GM18502 (cell line): ENCODE measurements around the gene KAZALD1.

Experiments used
- ATAC-seq: cut with Tn5 transposase; IDR thresholded peaks from one replicate; pipeline ENCODE4 v1.9.1; 2021; ENCODE audit warnings: mild to moderate bottlenecking; ENCODE audit not compliant: unreplicated experiment, poor library complexity

KAZALD1 gene

GRCh38 chr10:101061624-101062231 lies at the start of gene KAZALD1:
KAZALD1 (plus strand) TSS chr10:101061989; CDS start chr10:101062593, 604 bp downstream.
- ATAC-seq: no peak

- ATAC-seq: peak; percentile 87
These were observed 49.0 kb upstream of the KAZALD1 start for GRCh38 chr10:101012525-101013364.

GRCh38 chr10:101013365-101013825 lies 48.4 kb upstream of the KAZALD1 start:
- no peak for ATAC-seq

- no peak for ATAC-seq
These were observed 47.4 kb upstream of the KAZALD1 start for GRCh38 chr10:101014230-101014884.

GRCh38 chr10:101014966-101015581 lies 46.7 kb upstream of the KAZALD1 start:
- ATAC-seq: no peak

GRCh38 chr10:101015582-101015973 lies 46.2 kb upstream of the KAZALD1 start:
- no peak for ATAC-seq

GRCh38 chr10:101016814-101017213 lies 45.0 kb upstream of the KAZALD1 start:
- no peak for ATAC-seq

- ATAC-seq: no peak
These were observed 43.6 kb upstream of the KAZALD1 start for GRCh38 chr10:101018118-101018599.

- no peak for ATAC-seq
These were observed 43.0 kb upstream of the KAZALD1 start for GRCh38 chr10:101018600-101019439.

GRCh38 chr10:101019440-101019703 lies 42.4 kb upstream of the KAZALD1 start:
- no peak for ATAC-seq

- ATAC-seq: no peak
These were observed 41.2 kb upstream of the KAZALD1 start for GRCh38 chr10:101020427-101021075.

- no peak for ATAC-seq
These were observed 40.5 kb upstream of the KAZALD1 start for GRCh38 chr10:101021239-101021638.

GRCh38 chr10:101021692-101022251 lies 40.0 kb upstream of the KAZALD1 start:
- no peak for ATAC-seq

- ATAC-seq: no peak
These were observed 38.7 kb upstream of the KAZALD1 start for GRCh38 chr10:101022967-101023705.

GRCh38 chr10:101027106-101027720 lies 34.6 kb upstream of the KAZALD1 start:
- ATAC-seq: no peak

GRCh38 chr10:101028446-101029337 lies 33.1 kb upstream of the KAZALD1 start:
- ATAC-seq: no peak
